Liver (tissue), 3 donors: ENCODE results near the gene HMX1.

Experiments
- JUND ChIP-seq, 2 donors: IDR thresholded peaks; 2 replicates each; pipeline ENCODE4 v1.6.1; 2016; ENCODE audit warnings: antibody characterized with exemption in 2 of 2
- TAF1 ChIP-seq: conservative IDR thresholded peaks from 2 replicates; pipeline ENCODE4 v1.6.1; 2016; ENCODE audit warnings: antibody characterized with exemption, mild to moderate bottlenecking
- TF ChIP-seq, protein P1 (sequence below): fragments of 150-350 bp; IDR thresholded peaks from 2 replicates; pipeline ENCODE4 v1.5.1; 2017; ENCODE audit warnings: improper control_type of control experiment, low read depth, low read length; ENCODE audit not compliant: missing input control
- TF ChIP-seq, protein P2 (sequence below): IDR thresholded peaks from 2 replicates; pipeline ENCODE4 v1.6.1; 2016; ENCODE audit warnings: antibody characterized with exemption
- TF ChIP-seq, protein P3 (sequence below): IDR thresholded peaks from 2 replicates; pipeline ENCODE4 v1.6.1; 2016; ENCODE audit warnings: antibody characterized with exemption, mild to moderate bottlenecking
- TF ChIP-seq, protein P4 (sequence below): IDR thresholded peaks from 2 replicates; pipeline ENCODE4 v1.6.1; 2016; ENCODE audit warnings: antibody characterized with exemption
- donor health status: healthy.
- donor health status: healthy.

DNA sequence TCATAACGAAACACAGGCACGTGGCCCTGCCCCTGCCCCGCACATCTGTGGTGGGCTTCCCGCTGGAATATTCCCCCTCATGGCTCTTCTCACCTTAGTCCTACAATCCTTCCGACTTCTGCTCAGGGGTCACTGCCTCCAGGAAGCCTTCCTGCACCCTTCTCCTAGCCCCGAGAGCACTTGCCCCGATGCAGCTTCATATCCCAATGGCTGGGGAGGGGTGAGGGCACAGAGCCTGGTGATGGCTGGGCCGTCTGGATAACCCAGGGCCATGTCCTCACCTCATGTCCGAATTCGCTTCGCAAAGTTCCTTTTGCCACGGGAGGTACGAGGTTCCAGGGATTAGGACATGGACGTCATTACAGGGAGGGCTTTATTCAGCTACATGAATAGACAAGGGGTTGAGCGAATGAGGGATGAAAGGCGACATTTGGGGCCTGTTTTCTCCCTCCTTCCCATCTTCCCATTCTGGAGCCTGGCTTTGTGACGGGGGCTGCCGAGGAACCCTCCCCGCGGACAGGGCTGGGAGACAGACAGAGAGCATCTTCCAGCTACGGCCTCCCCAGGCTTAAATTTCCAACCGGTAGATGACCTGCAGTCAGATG lies 35.5 kb upstream of the HMX1 start:
- TF ChIP-seq, protein P1, sequence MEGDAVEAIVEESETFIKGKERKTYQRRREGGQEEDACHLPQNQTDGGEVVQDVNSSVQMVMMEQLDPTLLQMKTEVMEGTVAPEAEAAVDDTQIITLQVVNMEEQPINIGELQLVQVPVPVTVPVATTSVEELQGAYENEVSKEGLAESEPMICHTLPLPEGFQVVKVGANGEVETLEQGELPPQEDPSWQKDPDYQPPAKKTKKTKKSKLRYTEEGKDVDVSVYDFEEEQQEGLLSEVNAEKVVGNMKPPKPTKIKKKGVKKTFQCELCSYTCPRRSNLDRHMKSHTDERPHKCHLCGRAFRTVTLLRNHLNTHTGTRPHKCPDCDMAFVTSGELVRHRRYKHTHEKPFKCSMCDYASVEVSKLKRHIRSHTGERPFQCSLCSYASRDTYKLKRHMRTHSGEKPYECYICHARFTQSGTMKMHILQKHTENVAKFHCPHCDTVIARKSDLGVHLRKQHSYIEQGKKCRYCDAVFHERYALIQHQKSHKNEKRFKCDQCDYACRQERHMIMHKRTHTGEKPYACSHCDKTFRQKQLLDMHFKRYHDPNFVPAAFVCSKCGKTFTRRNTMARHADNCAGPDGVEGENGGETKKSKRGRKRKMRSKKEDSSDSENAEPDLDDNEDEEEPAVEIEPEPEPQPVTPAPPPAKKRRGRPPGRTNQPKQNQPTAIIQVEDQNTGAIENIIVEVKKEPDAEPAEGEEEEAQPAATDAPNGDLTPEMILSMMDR, result no peak
- TF ChIP-seq TAF1, result no peak
- TF ChIP-seq JUND (IDR thresholded peaks at IDR 0.05), result no peak
- TF ChIP-seq, protein P2, sequence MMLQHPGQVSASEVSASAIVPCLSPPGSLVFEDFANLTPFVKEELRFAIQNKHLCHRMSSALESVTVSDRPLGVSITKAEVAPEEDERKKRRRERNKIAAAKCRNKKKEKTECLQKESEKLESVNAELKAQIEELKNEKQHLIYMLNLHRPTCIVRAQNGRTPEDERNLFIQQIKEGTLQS, result no peak
- TF ChIP-seq, protein P3, sequence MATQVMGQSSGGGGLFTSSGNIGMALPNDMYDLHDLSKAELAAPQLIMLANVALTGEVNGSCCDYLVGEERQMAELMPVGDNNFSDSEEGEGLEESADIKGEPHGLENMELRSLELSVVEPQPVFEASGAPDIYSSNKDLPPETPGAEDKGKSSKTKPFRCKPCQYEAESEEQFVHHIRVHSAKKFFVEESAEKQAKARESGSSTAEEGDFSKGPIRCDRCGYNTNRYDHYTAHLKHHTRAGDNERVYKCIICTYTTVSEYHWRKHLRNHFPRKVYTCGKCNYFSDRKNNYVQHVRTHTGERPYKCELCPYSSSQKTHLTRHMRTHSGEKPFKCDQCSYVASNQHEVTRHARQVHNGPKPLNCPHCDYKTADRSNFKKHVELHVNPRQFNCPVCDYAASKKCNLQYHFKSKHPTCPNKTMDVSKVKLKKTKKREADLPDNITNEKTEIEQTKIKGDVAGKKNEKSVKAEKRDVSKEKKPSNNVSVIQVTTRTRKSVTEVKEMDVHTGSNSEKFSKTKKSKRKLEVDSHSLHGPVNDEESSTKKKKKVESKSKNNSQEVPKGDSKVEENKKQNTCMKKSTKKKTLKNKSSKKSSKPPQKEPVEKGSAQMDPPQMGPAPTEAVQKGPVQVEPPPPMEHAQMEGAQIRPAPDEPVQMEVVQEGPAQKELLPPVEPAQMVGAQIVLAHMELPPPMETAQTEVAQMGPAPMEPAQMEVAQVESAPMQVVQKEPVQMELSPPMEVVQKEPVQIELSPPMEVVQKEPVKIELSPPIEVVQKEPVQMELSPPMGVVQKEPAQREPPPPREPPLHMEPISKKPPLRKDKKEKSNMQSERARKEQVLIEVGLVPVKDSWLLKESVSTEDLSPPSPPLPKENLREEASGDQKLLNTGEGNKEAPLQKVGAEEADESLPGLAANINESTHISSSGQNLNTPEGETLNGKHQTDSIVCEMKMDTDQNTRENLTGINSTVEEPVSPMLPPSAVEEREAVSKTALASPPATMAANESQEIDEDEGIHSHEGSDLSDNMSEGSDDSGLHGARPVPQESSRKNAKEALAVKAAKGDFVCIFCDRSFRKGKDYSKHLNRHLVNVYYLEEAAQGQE, result no peak
- TF ChIP-seq, protein P4, sequence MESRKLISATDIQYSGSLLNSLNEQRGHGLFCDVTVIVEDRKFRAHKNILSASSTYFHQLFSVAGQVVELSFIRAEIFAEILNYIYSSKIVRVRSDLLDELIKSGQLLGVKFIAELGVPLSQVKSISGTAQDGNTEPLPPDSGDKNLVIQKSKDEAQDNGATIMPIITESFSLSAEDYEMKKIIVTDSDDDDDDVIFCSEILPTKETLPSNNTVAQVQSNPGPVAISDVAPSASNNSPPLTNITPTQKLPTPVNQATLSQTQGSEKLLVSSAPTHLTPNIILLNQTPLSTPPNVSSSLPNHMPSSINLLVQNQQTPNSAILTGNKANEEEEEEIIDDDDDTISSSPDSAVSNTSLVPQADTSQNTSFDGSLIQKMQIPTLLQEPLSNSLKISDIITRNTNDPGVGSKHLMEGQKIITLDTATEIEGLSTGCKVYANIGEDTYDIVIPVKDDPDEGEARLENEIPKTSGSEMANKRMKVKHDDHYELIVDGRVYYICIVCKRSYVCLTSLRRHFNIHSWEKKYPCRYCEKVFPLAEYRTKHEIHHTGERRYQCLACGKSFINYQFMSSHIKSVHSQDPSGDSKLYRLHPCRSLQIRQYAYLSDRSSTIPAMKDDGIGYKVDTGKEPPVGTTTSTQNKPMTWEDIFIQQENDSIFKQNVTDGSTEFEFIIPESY, result no peak
